Measurements from ENCODE around the gene GLYATL2. TPM values are rescaled to one million over a fixed set of nuclear protein-coding genes. Genes with fewer than 3 reads are reported as not detected.

GLYATL2 gene
- polyA plus RNA-seq, 1 of the 3 experiments (the other 2 are of a cell fraction), result 0.31 TPM

DNA sequence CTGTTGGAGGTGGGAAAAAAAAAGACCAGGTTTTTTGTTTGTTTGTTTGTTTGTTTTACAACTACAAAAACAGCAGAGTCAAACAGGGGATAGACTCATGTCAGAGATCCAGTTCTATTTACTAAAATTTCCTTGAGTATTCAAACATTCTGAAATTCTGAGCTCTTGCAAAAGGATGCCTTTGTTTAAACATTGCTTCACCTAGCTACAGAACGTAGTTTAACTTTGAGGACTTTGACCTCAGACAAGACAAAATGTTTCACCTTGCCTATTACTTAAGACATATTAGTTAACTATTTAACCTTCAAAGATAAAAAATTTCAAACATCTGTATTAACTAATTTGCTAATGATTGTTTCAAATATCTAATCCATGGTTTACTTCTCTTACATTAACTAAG, 36.1 kb upstream of the GLYATL2 start (continued):
- TF ChIP-seq, protein P1, sequence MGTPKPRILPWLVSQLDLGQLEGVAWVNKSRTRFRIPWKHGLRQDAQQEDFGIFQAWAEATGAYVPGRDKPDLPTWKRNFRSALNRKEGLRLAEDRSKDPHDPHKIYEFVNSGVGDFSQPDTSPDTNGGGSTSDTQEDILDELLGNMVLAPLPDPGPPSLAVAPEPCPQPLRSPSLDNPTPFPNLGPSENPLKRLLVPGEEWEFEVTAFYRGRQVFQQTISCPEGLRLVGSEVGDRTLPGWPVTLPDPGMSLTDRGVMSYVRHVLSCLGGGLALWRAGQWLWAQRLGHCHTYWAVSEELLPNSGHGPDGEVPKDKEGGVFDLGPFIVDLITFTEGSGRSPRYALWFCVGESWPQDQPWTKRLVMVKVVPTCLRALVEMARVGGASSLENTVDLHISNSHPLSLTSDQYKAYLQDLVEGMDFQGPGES (IDR thresholded peaks at IDR 0.05; ENCODE audit: low read depth, low read length), result no peak
- TF ChIP-seq TAF1 (IDR thresholded peaks at IDR 0.05; ENCODE audit: borderline replicate concordance, low read depth, low read length), result no peak
- TF ChIP-seq SMC3 (IDR thresholded peaks at IDR 0.05; ENCODE audit: low read depth, low read length), result no peak
- TF ChIP-seq ELF1 (IDR thresholded peaks at IDR 0.05), result no peak
- TF ChIP-seq FOSL2 (IDR thresholded peaks at IDR 0.05; ENCODE audit: borderline replicate concordance, low read depth), result no peak
- no peak for TF ChIP-seq CHD2 (IDR thresholded peaks at IDR 0.05; ENCODE audit: low read length, partially characterized antibody)
- TF ChIP-seq, protein P2, sequence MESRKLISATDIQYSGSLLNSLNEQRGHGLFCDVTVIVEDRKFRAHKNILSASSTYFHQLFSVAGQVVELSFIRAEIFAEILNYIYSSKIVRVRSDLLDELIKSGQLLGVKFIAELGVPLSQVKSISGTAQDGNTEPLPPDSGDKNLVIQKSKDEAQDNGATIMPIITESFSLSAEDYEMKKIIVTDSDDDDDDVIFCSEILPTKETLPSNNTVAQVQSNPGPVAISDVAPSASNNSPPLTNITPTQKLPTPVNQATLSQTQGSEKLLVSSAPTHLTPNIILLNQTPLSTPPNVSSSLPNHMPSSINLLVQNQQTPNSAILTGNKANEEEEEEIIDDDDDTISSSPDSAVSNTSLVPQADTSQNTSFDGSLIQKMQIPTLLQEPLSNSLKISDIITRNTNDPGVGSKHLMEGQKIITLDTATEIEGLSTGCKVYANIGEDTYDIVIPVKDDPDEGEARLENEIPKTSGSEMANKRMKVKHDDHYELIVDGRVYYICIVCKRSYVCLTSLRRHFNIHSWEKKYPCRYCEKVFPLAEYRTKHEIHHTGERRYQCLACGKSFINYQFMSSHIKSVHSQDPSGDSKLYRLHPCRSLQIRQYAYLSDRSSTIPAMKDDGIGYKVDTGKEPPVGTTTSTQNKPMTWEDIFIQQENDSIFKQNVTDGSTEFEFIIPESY (IDR thresholded peaks at IDR 0.05; ENCODE audit: borderline replicate concordance, low read depth), result no peak
- no peak for TF ChIP-seq RFX5 (IDR thresholded peaks at IDR 0.05; ENCODE audit: low read length)
- TF ChIP-seq, protein P3, sequence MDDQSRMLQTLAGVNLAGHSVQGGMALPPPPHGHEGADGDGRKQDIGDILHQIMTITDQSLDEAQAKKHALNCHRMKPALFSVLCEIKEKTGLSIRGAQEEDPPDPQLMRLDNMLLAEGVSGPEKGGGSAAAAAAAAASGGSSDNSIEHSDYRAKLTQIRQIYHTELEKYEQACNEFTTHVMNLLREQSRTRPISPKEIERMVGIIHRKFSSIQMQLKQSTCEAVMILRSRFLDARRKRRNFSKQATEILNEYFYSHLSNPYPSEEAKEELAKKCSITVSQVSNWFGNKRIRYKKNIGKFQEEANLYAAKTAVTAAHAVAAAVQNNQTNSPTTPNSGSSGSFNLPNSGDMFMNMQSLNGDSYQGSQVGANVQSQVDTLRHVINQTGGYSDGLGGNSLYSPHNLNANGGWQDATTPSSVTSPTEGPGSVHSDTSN (IDR thresholded peaks at IDR 0.05), result no peak

DNA sequence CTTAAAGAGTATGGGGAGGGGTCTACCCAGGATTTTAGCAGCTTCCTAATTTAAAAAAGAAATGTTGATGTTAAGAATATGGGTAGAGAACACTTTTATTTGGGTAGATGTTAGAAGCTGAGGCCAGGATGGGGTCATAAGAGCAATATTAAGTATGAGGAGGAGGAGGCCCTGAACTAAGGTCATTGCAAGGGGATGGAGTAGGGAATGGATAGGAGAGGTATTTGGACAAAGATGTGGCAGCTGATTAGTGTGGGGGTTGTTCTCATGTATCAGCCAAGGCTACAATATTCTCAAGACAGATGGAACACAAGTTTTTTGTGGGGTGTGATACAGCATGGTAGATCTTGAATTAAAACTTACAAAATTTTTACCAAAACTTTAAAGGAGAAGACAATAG, 35.7 kb upstream of the GLYATL2 start:
- H3K9me3 ChIP-seq, result no peaks in the 10 kb centered on the region
- no peak for TF ChIP-seq CHD2 (IDR thresholded peaks at IDR 0.05; ENCODE audit: low read length, partially characterized antibody)
- TF ChIP-seq, protein P4, sequence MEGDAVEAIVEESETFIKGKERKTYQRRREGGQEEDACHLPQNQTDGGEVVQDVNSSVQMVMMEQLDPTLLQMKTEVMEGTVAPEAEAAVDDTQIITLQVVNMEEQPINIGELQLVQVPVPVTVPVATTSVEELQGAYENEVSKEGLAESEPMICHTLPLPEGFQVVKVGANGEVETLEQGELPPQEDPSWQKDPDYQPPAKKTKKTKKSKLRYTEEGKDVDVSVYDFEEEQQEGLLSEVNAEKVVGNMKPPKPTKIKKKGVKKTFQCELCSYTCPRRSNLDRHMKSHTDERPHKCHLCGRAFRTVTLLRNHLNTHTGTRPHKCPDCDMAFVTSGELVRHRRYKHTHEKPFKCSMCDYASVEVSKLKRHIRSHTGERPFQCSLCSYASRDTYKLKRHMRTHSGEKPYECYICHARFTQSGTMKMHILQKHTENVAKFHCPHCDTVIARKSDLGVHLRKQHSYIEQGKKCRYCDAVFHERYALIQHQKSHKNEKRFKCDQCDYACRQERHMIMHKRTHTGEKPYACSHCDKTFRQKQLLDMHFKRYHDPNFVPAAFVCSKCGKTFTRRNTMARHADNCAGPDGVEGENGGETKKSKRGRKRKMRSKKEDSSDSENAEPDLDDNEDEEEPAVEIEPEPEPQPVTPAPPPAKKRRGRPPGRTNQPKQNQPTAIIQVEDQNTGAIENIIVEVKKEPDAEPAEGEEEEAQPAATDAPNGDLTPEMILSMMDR (IDR thresholded peaks at IDR 0.05), result no peak
- TF ChIP-seq, protein P3 (IDR thresholded peaks at IDR 0.05), result no peak
- no peak for TF ChIP-seq GABPA (IDR thresholded peaks at IDR 0.05; ENCODE audit: low read depth)
- TF ChIP-seq POLR2AphosphoS5 (IDR thresholded peaks at IDR 0.05; ENCODE audit: low read depth, low read length), result no peak
- TF ChIP-seq, protein P5, sequence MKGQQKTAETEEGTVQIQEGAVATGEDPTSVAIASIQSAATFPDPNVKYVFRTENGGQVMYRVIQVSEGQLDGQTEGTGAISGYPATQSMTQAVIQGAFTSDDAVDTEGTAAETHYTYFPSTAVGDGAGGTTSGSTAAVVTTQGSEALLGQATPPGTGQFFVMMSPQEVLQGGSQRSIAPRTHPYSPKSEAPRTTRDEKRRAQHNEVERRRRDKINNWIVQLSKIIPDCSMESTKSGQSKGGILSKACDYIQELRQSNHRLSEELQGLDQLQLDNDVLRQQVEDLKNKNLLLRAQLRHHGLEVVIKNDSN (IDR thresholded peaks at IDR 0.05; ENCODE audit: borderline replicate concordance, low read depth), result no peak
- TF ChIP-seq, protein P6, sequence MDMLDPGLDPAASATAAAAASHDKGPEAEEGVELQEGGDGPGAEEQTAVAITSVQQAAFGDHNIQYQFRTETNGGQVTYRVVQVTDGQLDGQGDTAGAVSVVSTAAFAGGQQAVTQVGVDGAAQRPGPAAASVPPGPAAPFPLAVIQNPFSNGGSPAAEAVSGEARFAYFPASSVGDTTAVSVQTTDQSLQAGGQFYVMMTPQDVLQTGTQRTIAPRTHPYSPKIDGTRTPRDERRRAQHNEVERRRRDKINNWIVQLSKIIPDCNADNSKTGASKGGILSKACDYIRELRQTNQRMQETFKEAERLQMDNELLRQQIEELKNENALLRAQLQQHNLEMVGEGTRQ (IDR thresholded peaks at IDR 0.05; ENCODE audit: borderline replicate concordance, low read depth, low read length), result no peak
- no peak for TF ChIP-seq RCOR1 (IDR thresholded peaks at IDR 0.05; ENCODE audit: low read length)
- TF ChIP-seq RAD21 (IDR thresholded peaks at IDR 0.05; ENCODE audit: low read length), result no peak
- no peak for TF ChIP-seq NFIC (IDR thresholded peaks at IDR 0.05; ENCODE audit: borderline replicate concordance)
- TF ChIP-seq GATA2 (CRISPR knock-in tag; IDR thresholded peaks at IDR 0.05), result no peak
- H3K79me2 ChIP-seq (ENCODE audit: insufficient read depth), result no peaks in the 10 kb centered on the region
- no peak overlapping the region for H3K27ac ChIP-seq (ENCODE audit: low read depth in 2 of 2, low read length in 1 of 2)
- no peaks in the 10 kb centered on the region for H3K36me3 ChIP-seq (replicated peaks in 1 of 2; ENCODE audit: control insufficient read depth in 1 of 2, insufficient read depth in 2 of 2, low read length in 1 of 2)
- H2AFZ ChIP-seq (ENCODE audit: low read depth), result no peak overlapping the region
- no peaks in the 10 kb centered on the region for H3K4me1 ChIP-seq (ENCODE audit: control insufficient read depth in 1 of 2, insufficient read depth in 2 of 2, low read depth in 1 of 2, low read length in 1 of 2)
- no peak overlapping the region for H3K9ac ChIP-seq
- H3K4me2 ChIP-seq, result no peak overlapping the region
- CTCF ChIA-PET, result interaction anchor here (1.1 to 1.2 kb wide), 2 partner anchors 37 to 179 kb away, joined by 3 read pairs; no protein-coding TSS in a partner anchor
- POLR2A ChIA-PET, result no interaction called here
- no peak for DNase-seq
- H3K27me3 ChIP-seq (ENCODE audit: insufficient read depth), result no peaks in the 10 kb centered on the region
- no peaks in the 10 kb centered on the region for H4K20me1 ChIP-seq (ENCODE audit: insufficient read depth)
- H3K4me3 ChIP-seq (ENCODE audit: low read depth in 2 of 2, low read length in 1 of 2), result no peak overlapping the region
- H3F3A ChIP-seq (replicated peaks; ENCODE audit: insufficient read depth), result no peaks in the 10 kb centered on the region
- H3K9me2 ChIP-seq, result no peaks in the 10 kb centered on the region

Data from SK-N-SH (cell line).